HG02588 (cell line): ENCODE measurements around the gene LRRC8D.
"Not testable (repeated sequence)": the region's sequence is repeated elsewhere in the genome, so short reads cannot be mapped to it uniquely, and the experiment has no call there.

Source experiments
- ATAC-seq: cut with Tn5 transposase; IDR thresholded peaks from one replicate; pipeline ENCODE4 v1.9.1; 2021; ENCODE audit warnings: mild to moderate bottlenecking, moderate library complexity; ENCODE audit not compliant: unreplicated experiment

The LRRC8D gene

DNA sequence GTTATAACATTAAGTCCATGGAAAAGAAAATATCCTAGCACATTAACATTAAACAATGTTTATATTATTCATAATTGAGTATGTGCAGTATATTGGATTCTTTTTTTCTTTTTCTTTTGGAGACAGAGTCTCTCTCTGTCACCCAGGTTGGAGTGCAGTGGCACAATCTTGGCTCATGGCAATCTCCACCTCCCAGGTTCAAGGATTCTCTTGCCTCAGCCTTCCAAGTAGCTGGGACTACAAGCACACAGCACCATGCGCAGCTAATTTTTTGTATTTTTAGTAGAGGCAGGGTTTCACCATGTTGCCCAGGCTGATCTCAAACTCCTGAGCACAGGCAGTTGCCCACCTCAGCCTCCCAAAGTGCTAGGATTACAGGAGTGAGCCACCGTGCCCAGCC, 162.0 kb downstream of the LRRC8D start:
- not testable (repeated sequence) for ATAC-seq

DNA sequence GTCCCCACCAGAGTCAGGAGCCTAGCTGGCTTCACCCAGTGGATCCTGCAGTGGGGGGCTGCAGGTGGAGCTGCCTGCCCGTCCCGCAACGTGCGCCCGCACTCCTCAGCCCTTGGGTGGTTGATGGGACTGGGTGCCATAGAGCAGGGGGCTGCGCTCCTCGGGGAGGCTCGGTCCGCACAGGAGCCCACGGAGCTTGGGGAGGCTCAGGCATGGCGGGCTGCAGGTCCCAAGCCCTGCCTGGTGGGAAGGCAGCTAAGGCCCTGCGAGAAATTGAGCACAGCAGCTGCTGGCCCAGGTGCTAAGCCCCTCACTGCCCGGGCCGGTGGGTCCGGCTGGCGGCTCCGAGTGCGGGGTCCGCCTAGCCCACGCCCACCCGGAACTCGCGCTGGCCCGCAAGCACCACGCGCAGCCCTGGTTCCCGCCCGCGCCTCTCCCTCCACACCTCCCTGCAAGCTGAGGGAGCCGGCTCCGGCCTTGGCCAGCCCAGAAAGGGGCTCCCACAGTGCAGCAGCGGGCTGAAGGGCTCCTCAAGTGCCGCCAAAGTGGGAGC, 163.8 kb downstream of the LRRC8D start:
- ATAC-seq, result not testable (repeated sequence)

DNA sequence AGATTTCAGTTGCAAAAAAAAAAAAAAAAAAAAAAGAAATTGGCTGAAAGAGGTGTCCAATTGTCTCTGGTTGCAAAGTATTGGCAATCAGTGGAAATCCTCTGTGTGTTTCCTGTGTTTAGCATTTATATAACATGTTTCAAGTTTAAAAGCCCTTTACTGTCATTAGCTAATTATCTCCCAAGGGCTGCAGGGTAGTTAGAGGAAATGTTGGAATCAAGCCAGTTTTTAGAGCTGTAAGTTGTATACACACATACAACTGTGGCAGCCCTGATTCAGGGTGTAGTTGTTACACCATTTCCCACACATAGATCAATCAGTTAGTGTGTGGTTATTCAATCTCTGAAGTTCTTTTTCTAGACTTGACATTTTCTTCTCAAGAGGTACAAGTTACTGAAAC, 165.2 kb downstream of the LRRC8D start:
- no peak for ATAC-seq
